IPS-NIHi7 (cell line): ENCODE data around the gene CCDC117.

Experiments used
- DNase-seq: peaks from one replicate; pipeline ENCODE4 v3.0.0; 2012; ENCODE audit warnings: mixed read lengths; ENCODE audit errors: extremely low spot score

Gene CCDC117

GRCh38 chr22:28829358-28830181, 57.1 kb downstream of the CCDC117 start:
- DNase-seq = peak; percentile 90

- DNase-seq = no peak
Measured at GRCh38 chr22:28830441-28830840, 57.9 kb downstream of the CCDC117 start.

- DNase-seq = no peak
Measured at GRCh38 chr22:28831140-28832072, 58.9 kb downstream of the CCDC117 start.

GRCh38 chr22:28832731-28833130, 60.2 kb downstream of the CCDC117 start:
- DNase-seq = no peak

GRCh38 chr22:28833276-28833923, 60.9 kb downstream of the CCDC117 start:
- DNase-seq = no peak

- DNase-seq = no peak
Measured at GRCh38 chr22:28835630-28836189, 63.2 kb downstream of the CCDC117 start.

- no peak for DNase-seq
Measured at GRCh38 chr22:28837640-28838039, 65.1 kb downstream of the CCDC117 start.
